ENCODE measurements around the gene FAM210B.

Gene FAM210B

DNA sequence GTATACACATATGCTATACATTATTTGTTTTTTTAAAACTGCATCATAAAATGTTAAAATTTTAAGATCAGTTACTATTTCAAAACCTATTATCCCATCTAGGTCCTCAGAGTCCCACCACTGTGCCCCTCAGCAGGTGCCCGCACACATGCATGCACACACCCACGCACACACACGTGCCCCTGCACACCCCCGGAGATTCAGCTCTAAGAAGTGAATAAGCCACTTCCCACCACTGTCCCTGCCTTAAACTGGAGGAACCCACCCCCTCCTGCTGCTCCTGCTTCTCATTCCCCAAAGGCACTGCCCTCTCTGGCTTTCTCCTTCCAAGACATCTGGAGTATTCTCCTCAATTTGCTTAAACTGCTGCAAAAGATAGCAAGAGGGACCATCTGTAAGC is 5.4 kb upstream of the FAM210B start:
- TF ChIP-seq, protein P1, sequence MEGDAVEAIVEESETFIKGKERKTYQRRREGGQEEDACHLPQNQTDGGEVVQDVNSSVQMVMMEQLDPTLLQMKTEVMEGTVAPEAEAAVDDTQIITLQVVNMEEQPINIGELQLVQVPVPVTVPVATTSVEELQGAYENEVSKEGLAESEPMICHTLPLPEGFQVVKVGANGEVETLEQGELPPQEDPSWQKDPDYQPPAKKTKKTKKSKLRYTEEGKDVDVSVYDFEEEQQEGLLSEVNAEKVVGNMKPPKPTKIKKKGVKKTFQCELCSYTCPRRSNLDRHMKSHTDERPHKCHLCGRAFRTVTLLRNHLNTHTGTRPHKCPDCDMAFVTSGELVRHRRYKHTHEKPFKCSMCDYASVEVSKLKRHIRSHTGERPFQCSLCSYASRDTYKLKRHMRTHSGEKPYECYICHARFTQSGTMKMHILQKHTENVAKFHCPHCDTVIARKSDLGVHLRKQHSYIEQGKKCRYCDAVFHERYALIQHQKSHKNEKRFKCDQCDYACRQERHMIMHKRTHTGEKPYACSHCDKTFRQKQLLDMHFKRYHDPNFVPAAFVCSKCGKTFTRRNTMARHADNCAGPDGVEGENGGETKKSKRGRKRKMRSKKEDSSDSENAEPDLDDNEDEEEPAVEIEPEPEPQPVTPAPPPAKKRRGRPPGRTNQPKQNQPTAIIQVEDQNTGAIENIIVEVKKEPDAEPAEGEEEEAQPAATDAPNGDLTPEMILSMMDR (IDR thresholded peaks at IDR 0.05; ENCODE audit: insufficient read depth, low read length): no peak
- no peak for TF ChIP-seq GABPA (IDR thresholded peaks at IDR 0.05; ENCODE audit: low read depth)
- no peak for TF ChIP-seq SPI1 (IDR thresholded peaks at IDR 0.05; ENCODE audit: borderline replicate concordance, low read depth)
- TF ChIP-seq, protein P2, sequence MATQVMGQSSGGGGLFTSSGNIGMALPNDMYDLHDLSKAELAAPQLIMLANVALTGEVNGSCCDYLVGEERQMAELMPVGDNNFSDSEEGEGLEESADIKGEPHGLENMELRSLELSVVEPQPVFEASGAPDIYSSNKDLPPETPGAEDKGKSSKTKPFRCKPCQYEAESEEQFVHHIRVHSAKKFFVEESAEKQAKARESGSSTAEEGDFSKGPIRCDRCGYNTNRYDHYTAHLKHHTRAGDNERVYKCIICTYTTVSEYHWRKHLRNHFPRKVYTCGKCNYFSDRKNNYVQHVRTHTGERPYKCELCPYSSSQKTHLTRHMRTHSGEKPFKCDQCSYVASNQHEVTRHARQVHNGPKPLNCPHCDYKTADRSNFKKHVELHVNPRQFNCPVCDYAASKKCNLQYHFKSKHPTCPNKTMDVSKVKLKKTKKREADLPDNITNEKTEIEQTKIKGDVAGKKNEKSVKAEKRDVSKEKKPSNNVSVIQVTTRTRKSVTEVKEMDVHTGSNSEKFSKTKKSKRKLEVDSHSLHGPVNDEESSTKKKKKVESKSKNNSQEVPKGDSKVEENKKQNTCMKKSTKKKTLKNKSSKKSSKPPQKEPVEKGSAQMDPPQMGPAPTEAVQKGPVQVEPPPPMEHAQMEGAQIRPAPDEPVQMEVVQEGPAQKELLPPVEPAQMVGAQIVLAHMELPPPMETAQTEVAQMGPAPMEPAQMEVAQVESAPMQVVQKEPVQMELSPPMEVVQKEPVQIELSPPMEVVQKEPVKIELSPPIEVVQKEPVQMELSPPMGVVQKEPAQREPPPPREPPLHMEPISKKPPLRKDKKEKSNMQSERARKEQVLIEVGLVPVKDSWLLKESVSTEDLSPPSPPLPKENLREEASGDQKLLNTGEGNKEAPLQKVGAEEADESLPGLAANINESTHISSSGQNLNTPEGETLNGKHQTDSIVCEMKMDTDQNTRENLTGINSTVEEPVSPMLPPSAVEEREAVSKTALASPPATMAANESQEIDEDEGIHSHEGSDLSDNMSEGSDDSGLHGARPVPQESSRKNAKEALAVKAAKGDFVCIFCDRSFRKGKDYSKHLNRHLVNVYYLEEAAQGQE (IDR thresholded peaks at IDR 0.05; ENCODE audit: insufficient replicate concordance, low read depth): no peak
- no peak for TF ChIP-seq POLR2AphosphoS5 (IDR thresholded peaks at IDR 0.05; ENCODE audit: low read depth)
- H3K27me3 ChIP-seq (ENCODE audit: insufficient read depth, poor library complexity, severe bottlenecking): no peaks in the 10 kb centered on the region
- H3K4me3 ChIP-seq (replicated peaks; ENCODE audit: insufficient read depth, low read length): no peak overlapping the region
- no peak overlapping the region for H3K27ac ChIP-seq (replicated peaks)
- DNase-seq (ENCODE audit: low read depth in 1 of 2, low spot score in 1 of 2): no peak

DNA sequence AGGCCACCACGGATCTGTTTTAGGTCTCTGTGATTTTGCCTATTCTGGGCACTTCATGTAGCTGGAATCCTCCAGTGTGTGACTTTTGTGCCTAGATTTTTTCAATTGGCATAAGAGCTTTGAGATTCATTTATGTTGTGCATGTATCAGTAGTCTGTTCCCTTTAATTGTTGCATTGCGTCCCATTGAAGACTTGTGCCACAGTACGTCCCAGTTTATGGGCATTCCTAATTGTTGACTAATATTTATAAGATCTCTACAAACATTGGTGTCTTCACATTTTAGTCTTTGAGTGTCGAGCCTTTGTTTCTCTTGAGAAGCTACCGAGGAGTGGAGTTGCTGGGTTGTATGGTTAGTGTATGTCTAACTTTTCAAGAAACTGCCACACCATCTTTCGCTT is 704 bp upstream of the FAM210B start:
- no peak overlapping the region for H3K4me3 ChIP-seq (replicated peaks; ENCODE audit: insufficient read depth, low read length)
- TF ChIP-seq, protein P1 (IDR thresholded peaks at IDR 0.05; ENCODE audit: insufficient read depth, low read length): no peak
- TF ChIP-seq POLR2AphosphoS5 (IDR thresholded peaks at IDR 0.05; ENCODE audit: low read depth) (no peak), GABPA (IDR thresholded peaks at IDR 0.05; ENCODE audit: low read depth) (no peak), SPI1 (IDR thresholded peaks at IDR 0.05; ENCODE audit: borderline replicate concordance, low read depth) (no peak)
- TF ChIP-seq, protein P2 (IDR thresholded peaks at IDR 0.05; ENCODE audit: insufficient replicate concordance, low read depth): no peak
- DNase-seq (ENCODE audit: low read depth in 1 of 2, low spot score in 1 of 2): no peak
- H3K27ac ChIP-seq (replicated peaks): no peak overlapping the region
- no peaks in the 10 kb centered on the region for H3K27me3 ChIP-seq (ENCODE audit: insufficient read depth, poor library complexity, severe bottlenecking)

DNA sequence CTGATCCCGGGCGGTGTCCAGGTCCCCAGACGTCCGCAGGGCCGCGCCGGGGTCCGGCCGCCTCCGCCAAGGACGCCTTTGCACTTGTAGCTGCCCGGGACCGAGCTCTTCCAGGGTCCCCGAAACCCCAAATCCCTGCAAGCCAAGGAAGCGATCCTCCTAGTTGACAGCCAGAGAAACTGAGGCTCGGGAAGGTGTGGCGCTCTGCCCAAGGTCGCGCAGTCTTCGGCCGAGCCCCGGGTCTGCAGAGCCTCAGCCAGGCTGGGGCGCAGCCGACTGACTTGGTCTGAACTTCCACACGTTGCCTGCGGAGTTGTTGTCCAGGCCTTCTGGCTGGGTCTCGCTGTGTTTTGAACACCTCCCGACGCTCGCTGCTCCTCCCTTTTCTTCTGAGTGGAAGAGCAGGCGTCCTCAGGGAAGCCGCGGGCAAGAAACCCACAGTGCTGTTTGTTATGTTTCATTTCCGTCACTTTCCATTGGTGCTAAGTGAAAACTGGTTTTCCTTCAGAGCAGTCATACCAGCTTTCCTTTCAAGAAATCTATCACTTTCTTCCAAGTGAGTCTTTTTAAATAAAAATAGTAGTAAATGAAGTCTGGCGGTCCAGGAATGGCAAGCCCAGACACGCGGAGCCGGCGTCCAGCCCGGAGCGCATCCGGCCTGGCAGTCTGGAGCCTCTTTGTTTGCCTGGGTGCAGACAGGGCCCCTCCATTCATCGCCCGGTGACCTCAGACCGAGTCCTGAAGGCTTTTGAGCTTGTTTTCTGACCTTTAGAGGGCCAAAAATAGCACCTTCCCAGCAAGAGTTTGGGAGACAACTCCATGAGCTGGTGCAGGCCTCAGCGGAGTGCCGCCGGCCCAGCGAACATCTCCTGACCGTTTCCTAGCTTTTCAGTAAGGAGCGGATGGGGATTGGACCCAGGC is 698 bp downstream of the FAM210B start:
- Histone ChIP-seq H3K27ac (replicated peaks) (no peak overlapping the region), H3K4me3 (replicated peaks; ENCODE audit: insufficient read depth, low read length) (peak overlapping the region; percentile 64), H3K27me3 (ENCODE audit: insufficient read depth, poor library complexity, severe bottlenecking) (no peaks in the 10 kb centered on the region)
- TF ChIP-seq GABPA (IDR thresholded peaks at IDR 0.05; ENCODE audit: low read depth) (no peak), SPI1 (IDR thresholded peaks at IDR 0.05; ENCODE audit: borderline replicate concordance, low read depth) (no peak), POLR2AphosphoS5 (IDR thresholded peaks at IDR 0.05; ENCODE audit: low read depth) (no peak)
- TF ChIP-seq, protein P2 (IDR thresholded peaks at IDR 0.05; ENCODE audit: insufficient replicate concordance, low read depth): no peak
- TF ChIP-seq, protein P1 (IDR thresholded peaks at IDR 0.05; ENCODE audit: insufficient read depth, low read length): no peak
- peak in 1 of 2 experiments; percentile 23 for DNase-seq (ENCODE audit: low read depth in 1 of 2, low spot score in 1 of 2)
